Loucy (cell line): ENCODE results near the gene MFN2.
"Not testable (repeated sequence)": the region's sequence is repeated elsewhere in the genome, so short reads cannot be mapped to it uniquely, and the experiment has no call there.

ENCODE experiments used
- CTCF ChIP-seq: fragments of 200-600 bp; sonication (generic); conservative IDR thresholded peaks from 2 replicates; pipeline ENCODE4 v1.5.1; 2014; ENCODE audit warnings: mild to moderate bottlenecking, antibody characterized with exemption, low read length
- EZH2phosphoT487 ChIP-seq: fragments of 200-600 bp; IDR thresholded peaks from 2 replicates; pipeline ENCODE4 v1.6.1; 2018; ENCODE audit warnings: antibody characterized with exemption, mild to moderate bottlenecking, moderate library complexity, borderline replicate concordance

GRCh38 chr1:12033441-12033840 lies 53.2 kb downstream of the MFN2 start:
- not testable (repeated sequence) for TF ChIP-seq CTCF, EZH2phosphoT487
